Brain microvascular endothelial cell (primary cell): ENCODE data around the gene NPIPA1.
"Not testable (repeated sequence)": the region's sequence is repeated elsewhere in the genome, so short reads cannot be mapped to it uniquely, and the experiment has no call there.

ENCODE experiments used
- DNase-seq: peaks from one replicate; pipeline ENCODE4 v3.0.0-alpha.2; 2020
- H3K27ac ChIP-seq: fragments of 250-450 bp; sonication (Bioruptor Pico); 2 replicates; pipeline ENCODE4 v1.5.1; 2020; ENCODE audit warnings: mild to moderate bottlenecking, moderate library complexity
- H3K27me3 ChIP-seq: fragments of 250-450 bp; sonication (Bioruptor Pico); replicated peaks from 2 replicates; pipeline ENCODE4 v1.5.1; 2020; ENCODE audit warnings: mild to moderate bottlenecking
- H3K36me3 ChIP-seq: fragments of 250-450 bp; sonication (Bioruptor Pico); replicated peaks from 2 replicates; pipeline ENCODE4 v1.5.1; 2020; ENCODE audit warnings: mild to moderate bottlenecking
- H3K4me3 ChIP-seq: 2 replicates; pipeline ENCODE4 v1.5.1; 2011; ENCODE audit warnings: low read depth, mild to moderate bottlenecking, control low read depth, low read length, moderate library complexity
- CTCF ChIP-seq: IDR thresholded peaks from 2 replicates; pipeline ENCODE4 v1.5.1; 2011; ENCODE audit warnings: low read depth, mild to moderate bottlenecking, moderate library complexity, low read length, control low read depth, inconsistent platforms; ENCODE audit errors: missing control alignments
- in situ Hi-C: cut with HindIII; loops from 2 replicates; pipeline ENCODE4 v1.10.0; 2017; ENCODE audit warnings: low sequenced_read_pairs, low pct_ligation_motif_present

The NPIPA1 gene

GRCh38 chr16:14937143-14937542 is at the start of gene NPIPA1:
NPIPA1 (plus strand) TSS chr16:14937443; CDS start chr16:14937443, 0 bp downstream.
- DNase-seq, H3K27me3 ChIP-seq, in situ Hi-C loops, H3K36me3 ChIP-seq, H3K27ac ChIP-seq, H3K4me3 ChIP-seq: not testable (repeated sequence)

GRCh38 chr16:14892111-14892510 is 45.1 kb upstream of the NPIPA1 start:
- DNase-seq, H3K27ac ChIP-seq, H3K27me3 ChIP-seq, in situ Hi-C loops, H3K36me3 ChIP-seq, H3K4me3 ChIP-seq: not testable (repeated sequence)

GRCh38 chr16:14895382-14895781 is 41.9 kb upstream of the NPIPA1 start:
- H3K27ac ChIP-seq, H3K4me3 ChIP-seq, in situ Hi-C loops, H3K36me3 ChIP-seq, DNase-seq, H3K27me3 ChIP-seq: not testable (repeated sequence)

- H3K4me3 ChIP-seq, H3K27ac ChIP-seq, H3K36me3 ChIP-seq, in situ Hi-C loops, DNase-seq, H3K27me3 ChIP-seq: not testable (repeated sequence)
Measured at GRCh38 chr16:14896023-14896422, 41.2 kb upstream of the NPIPA1 start.

GRCh38 chr16:14897006-14897664 is 40.1 kb upstream of the NPIPA1 start:
- H3K27ac ChIP-seq, in situ Hi-C loops, DNase-seq, H3K36me3 ChIP-seq, H3K4me3 ChIP-seq, H3K27me3 ChIP-seq: not testable (repeated sequence)
- peak; percentile 2 for TF ChIP-seq CTCF

- DNase-seq, in situ Hi-C loops, H3K36me3 ChIP-seq, H3K27me3 ChIP-seq, H3K27ac ChIP-seq, H3K4me3 ChIP-seq: not testable (repeated sequence)
Measured at GRCh38 chr16:14898162-14898561, 39.1 kb upstream of the NPIPA1 start.

GRCh38 chr16:14903191-14903957 is 33.9 kb upstream of the NPIPA1 start:
- DNase-seq, H3K4me3 ChIP-seq, H3K27ac ChIP-seq, in situ Hi-C loops, H3K36me3 ChIP-seq, H3K27me3 ChIP-seq: not testable (repeated sequence)

GRCh38 chr16:14909744-14910143 is 27.5 kb upstream of the NPIPA1 start:
- DNase-seq, H3K4me3 ChIP-seq, in situ Hi-C loops, H3K27me3 ChIP-seq, H3K36me3 ChIP-seq, H3K27ac ChIP-seq: not testable (repeated sequence)

- in situ Hi-C loops, H3K4me3 ChIP-seq, H3K27me3 ChIP-seq, H3K27ac ChIP-seq, DNase-seq, H3K36me3 ChIP-seq: not testable (repeated sequence)
Measured at GRCh38 chr16:14910833-14911629, 26.2 kb upstream of the NPIPA1 start.

GRCh38 chr16:14911954-14912353 is 25.3 kb upstream of the NPIPA1 start:
- peak; percentile 31 for DNase-seq
- in situ Hi-C loops, H3K27ac ChIP-seq, H3K27me3 ChIP-seq, H3K36me3 ChIP-seq: not testable (repeated sequence)
- peak overlapping the region; percentile 42 for H3K4me3 ChIP-seq

- H3K27ac ChIP-seq, H3K4me3 ChIP-seq, DNase-seq, H3K36me3 ChIP-seq, in situ Hi-C loops, H3K27me3 ChIP-seq: not testable (repeated sequence)
Measured at GRCh38 chr16:14912588-14912987, 24.7 kb upstream of the NPIPA1 start.

- H3K27me3 ChIP-seq, H3K36me3 ChIP-seq, H3K4me3 ChIP-seq, DNase-seq, in situ Hi-C loops, H3K27ac ChIP-seq: not testable (repeated sequence)
Measured at GRCh38 chr16:14918504-14918903, 18.7 kb upstream of the NPIPA1 start.
